Fibroblast of skin of left quadriceps (primary cell): ENCODE data around the gene KIF1B.
"Not testable (repeated sequence)": the region's sequence is repeated elsewhere in the genome, so short reads cannot be mapped to it uniquely, and the experiment has no call there.

Source experiments
- DNase-seq, 2 experiments: peaks; one replicate each; pipeline ENCODE4 v3.0.0-alpha.2; 2013; ENCODE audit warnings: low read depth in 2 of 2

The KIF1B gene

DNA sequence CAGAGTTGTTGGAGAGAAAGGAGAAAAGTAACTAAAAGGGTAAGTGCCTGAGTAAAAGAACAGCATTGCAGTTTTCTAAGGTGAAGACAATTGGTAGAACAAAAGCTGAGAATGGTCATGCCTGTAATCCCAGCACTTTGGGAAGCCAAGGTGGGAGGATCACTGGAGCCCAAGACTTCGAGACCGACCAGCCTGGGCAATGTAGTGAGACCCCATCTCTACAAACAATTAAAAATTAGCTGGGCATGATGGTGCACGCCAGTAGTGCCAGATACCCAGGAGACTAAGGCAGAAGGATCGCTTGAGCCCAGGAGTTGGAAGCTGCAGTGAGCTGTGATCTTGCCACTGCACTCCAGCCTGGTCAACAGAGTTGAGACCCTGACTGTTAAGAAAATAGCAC is 173.3 kb downstream of the KIF1B start:
- DNase-seq: no peak

DNA sequence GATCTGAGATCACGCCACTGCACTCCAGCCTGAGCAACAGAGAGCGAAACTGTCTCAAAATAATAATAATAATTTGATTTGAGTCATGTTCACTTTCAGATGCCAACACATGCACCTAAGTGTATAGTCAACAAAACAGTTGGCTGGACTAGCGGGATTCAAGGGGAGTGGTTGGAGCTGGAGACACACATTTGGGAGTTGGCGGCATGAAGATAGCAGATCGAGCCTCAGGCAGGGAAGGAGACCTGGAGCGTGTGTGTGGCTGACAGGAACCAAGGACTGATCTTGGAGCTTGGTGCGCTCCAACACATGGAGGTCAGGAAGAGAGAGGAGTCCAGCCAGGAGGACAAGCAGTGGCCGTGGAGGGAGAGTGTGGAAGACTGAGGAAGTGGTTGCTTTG is 173.8 kb downstream of the KIF1B start:
- no peak for DNase-seq

DNA sequence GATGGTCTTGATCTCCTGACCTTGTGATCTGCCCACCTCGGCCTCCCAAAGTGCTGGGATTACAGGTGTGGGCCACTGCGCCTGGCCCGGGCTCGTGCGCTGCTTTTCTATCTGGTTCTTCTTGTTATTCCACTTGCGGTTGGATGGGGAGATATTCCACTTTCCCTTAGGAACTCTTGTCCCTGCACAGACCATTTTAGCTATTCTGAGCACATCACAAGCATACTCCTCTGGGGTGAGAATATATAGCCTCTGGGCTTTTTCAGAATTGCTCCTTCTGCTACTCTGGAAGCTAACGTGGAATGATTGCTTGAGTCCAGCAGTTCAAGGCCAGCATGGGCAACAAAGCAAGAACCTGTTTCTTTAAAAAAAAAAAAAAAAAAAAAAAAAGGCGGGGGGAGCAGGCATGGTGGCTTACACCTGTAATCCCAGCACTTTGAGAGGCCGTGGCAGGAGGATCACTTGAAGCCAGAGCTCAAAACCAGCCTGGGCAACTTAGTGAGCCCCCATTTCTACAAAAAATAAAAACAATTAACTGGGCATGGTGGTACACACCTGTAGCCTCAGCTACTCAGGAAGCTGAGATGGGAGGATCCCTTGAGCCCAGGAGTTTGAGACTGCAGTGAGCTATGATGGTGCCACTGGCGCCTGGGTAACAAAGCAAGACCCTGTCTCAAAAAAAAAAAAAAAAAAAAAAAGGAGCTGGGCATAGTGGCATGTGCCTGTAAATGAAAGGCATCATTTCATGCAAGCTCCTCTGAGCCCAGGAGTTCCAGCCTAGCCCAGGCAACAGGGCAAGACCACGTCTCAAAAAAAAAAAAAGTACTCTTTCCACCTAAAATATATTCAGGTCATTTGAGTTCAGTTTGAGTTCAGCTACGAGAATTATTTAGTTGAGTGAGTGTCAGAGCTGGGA is 176.6 kb downstream of the KIF1B start:
- DNase-seq: no peak

DNA sequence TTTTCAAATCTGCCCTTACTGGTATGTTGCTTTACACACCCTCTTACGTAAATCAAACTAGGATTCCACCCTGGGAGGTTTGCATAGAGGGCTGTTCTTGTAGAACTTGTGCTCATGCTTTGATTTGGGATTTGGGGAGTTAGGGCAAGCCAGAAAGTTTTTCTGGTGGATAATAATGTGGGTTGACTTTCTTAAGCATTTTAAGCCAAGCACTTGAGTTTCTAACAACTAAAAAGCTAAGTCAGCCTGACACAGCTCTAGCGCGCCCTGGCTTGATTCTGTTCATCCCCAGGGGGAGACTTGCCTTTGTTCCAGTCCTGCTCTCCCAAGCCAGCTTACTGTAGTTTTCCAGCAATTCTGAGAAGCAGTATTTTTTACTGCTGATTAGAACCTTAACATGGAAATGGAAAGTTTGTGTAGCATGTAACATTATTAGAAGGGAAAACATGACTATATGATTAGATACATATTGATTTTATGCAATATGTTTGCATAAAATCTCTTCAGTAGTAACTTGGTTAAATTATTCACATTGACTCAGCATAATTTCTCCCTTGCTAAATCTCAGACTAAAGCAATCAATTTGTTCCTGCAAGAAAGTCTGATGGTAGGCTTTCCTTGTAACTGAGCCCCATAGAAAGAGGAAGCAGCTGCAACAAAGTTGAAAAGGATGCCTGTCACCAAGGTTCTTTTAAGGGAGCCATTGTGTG is 177.5 kb downstream of the KIF1B start:
- DNase-seq: peak; percentile 58 to 62

DNA sequence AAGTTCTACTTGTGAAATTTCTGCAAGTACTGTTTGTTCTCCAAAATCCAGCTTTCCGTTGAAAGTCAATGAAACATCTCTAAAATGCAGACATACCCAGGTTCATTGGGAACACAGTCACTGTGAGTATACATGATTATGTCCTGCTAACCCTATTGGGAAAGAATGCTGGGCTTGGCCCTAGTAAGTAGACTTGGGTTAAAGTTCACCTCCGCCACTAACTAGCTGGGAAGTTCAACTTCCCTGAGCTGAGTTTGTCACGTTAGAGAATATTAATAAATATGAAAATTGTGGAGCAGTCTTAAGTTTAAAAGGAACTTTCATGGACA is 178.0 kb downstream of the KIF1B start:
- DNase-seq: no peak

DNA sequence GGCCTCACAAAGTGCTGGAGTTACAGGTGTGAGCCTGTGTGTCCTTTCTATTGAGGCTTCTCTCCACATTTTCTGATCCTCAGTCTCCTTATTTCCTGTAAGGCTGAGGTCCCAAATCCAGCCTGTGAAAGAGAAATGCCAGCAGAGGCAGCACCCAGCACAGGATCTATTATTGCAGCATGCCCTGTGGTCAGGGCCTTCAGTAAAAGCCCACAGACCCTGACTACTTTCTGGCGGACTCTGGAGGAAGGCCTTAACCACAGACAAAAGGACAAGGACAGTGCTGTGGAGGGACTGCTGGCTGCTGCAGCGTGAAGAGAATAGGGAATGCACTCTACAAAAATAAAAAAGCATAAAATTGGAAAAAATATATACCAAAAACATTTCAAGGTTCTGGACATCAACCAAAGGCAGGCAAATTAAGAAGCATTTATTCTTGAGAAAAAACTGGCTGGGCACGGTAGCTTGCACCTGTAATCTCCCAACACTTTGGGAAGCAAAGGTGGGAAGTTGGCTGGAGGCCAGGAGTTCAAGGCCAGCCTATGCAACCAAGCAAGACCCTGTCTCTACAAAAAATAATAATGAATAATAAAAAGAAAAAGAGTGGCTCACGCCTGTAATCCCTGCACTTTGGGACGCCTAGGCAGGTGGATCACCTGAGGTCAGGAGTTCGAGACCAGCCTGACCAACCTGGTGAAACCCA is 179.1 kb downstream of the KIF1B start:
- DNase-seq: no peak

DNA sequence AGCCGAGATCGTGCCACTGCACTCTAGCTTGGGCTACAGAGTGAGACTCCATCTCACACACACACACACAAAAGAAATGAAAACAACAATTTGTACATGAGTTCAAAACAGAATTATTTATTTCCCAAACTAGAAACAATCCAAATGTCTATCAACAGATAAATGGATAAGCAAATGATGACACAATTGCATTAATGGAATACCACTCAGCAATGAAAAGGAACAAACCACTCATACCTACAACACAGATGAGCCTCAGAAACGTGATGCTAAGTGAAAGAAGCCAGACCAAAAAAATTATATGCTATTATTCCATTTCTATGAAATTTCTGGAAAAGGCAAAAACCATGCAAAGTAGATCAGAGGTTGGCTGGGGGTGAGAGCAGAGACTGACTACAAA is 186.5 kb downstream of the KIF1B start:
- DNase-seq: no peak

DNA sequence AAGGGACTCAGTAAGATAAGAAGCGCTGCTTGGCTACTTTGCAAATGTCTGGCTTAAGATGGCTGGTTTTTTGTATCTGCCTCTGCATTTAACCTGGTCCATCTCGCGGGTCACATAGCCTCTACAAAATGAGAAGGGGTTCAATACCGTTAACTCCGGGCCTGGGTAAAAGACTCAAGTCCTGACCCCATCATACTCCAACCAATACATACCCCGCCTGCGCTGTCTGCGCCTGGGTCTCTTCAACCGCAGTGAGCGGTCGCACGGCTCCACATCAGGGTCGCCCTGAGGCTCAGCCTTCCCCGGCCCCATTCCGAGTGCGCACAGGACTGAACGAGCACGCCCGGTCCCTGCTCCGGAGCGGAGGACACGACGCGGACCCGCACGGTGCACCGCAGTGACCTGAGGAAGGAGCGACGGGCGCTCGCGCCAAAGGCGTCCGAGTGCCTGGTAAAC is 187.9 kb downstream of the KIF1B start:
- no peak for DNase-seq

DNA sequence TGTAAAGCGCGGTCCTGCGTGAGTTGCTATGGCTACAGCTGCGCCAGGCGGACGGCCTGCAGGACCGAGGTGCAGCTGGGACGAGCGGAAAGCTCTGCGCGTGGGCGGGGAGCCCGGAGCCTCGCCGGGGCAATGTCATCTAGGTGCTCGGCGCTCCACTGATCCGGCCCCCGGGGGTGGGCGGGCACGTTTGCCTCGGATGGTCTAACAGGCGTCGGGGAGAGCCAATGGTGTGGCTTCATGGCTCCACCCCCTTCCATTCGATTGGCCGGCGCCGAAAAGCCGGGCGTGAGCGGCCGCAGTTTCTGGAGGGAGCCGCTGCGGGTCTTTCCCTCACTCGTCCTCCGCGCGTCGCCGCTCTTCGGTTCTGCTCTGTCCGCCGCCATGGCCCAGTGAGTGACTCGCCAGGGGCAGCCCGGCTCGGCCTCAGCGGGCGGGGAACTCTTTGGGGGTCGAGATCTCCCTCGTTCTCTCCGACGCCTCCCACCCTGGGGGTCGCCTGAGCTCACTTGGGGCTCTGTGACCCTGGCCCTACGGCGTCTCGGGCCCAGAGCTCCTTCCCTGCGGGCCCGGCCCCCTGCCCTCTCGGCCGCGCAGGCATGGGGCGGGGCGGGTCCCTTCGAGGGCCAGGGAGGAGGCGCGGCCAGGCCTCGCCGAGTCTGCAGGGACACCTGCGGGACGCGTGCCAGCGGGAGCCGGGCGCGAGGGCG is 188.5 kb downstream of the KIF1B start, which contains the start of gene PGD:
Gene PGD, plus strand, starts transcription at position 331 of the 710 bp plus-strand sequence. Its CDS starts 54 bp downstream, at position 385.
- peak; percentile 96 to 97 for DNase-seq

DNA sequence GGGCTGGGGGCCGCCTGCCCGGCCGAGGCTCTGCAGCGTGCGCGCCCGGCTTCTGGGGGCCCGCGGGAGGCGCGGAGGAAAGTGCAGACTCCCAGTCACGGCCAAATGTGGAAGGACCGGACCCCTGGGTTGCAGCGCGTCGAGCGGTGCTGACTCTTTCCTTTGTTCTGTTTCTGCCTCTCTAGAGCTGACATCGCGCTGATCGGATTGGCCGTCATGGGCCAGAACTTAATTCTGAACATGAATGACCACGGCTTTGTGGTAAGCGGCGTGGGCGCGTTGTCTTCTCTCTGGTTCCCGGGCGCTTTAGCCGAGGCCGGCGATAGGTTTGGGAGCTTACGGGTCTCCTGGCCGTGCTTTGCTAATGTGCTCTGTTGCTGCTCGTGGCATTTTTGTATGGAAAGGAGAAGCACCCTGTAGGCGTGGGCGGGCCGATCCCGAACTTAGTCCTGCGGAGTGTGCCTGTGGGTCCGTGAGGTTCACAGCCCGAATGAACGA is 189.1 kb downstream of the KIF1B start:
- no peak for DNase-seq

DNA sequence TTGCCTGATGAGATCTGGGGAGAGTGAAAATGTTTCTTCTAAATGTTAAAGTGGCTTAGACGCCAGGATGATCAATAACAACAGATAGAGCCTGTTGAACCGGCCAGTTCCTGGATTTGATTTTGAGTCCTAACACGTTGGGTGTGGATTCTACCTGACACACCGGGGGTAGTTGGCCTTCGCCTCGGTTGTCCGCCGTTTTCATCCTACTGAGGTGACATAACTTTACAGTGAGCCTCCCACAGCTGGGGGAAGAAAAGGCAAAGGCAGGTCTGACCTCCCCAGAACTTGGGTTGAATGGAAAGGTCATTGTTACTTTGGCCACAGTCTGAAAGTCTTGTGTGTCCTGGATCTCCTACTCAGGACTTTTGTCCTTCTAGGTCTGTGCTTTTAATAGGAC is 189.6 kb downstream of the KIF1B start:
- no peak for DNase-seq

DNA sequence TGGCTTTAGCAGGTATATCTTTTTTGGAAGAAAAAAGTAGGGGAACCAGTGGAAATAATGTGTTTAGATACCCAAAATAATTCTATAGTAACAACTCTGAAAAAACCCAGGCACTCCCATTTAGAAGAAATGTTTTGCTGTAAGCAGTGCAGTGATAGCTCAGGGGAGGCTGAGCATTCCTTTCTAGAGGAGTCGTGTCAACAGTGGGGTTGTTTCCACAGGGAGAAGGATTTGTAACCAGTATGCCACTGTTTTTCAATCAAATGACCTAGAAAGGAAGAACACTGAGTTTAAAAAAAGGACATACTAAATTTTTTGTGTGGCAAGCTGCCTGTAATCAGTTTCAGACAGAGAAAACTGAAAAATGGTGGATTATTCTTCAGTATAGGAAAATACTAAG is 190.9 kb downstream of the KIF1B start:
- no peak for DNase-seq

DNA sequence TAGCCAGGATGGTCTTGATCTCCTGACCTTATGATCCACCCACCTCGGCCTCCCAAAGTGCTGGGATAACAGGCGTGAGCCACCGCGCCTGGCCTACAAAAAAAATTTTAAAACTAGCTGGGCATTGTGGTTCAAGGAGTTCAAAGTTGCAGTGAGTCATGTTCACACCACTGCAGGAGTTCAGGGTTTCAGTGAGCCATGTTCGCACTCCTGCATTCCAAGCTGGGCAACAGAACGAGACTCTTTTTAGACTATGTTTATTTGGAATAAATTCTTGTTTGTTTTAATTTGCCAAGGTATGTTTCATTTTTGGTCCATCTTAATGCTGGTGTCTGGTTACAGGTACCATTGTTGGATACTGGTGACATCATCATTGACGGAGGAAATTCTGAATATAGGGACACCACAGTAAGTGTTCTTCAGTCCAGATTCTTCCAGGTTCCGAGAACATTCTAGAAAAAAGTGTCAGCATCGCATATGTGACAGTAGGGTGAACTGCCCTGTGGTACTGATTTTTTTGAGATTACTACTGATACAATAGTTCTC is 192.4 kb downstream of the KIF1B start:
- DNase-seq: no peak

DNA sequence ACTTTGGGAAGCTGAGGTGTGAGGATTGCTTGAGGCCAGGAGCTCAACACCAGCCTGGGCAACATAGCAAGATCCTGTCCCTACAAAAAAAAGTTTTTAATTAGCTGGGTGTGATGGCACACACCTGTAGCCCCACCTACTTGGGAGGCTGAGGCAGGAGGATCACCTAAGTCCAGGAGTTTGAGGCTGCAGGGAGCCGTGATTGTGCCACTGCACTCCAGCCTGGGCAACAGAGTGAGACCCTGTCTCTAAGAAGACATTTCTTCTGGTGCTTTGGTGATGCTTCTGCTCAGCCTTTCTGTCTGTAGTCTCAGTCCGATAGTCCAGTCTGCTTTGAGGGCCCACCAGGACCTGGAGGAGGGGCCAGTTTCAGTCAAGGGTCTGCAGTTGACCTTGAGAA is 196.8 kb downstream of the KIF1B start:
- DNase-seq: no peak

DNA sequence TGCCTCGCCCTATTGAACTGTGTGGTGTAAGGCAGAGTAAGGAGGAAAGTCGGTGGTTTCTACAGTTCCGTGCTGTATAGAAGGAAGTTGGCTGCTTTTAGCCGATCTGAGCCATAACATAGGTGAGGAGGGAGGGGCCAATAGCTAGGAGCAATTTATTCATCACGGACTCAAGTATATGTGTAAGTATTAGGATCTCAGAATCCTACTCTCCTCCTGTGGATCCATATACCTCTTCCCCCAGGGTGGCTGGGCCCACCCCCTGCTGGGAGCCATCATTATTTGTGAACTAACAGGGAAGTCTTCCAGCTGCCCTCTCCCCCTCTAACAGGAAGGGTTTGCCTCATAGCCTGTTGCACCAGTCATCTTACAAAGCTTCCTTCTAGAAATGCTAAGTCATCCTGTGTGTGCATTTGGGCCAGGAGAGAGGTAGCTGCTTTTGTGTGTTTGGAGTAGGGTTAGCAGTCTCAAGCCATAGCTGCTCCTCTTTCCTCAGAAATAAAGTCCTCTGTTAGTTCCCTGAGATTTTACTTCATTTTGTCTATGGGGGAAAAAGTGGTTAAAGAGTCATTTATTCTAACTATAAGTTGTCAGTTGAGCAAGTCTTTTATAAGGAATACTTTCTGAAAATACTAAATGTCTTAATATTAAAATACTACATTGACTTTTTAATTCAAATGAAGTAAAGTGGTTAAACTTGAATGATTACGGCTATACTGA is 205.0 kb downstream of the KIF1B start:
- DNase-seq: no peak

DNA sequence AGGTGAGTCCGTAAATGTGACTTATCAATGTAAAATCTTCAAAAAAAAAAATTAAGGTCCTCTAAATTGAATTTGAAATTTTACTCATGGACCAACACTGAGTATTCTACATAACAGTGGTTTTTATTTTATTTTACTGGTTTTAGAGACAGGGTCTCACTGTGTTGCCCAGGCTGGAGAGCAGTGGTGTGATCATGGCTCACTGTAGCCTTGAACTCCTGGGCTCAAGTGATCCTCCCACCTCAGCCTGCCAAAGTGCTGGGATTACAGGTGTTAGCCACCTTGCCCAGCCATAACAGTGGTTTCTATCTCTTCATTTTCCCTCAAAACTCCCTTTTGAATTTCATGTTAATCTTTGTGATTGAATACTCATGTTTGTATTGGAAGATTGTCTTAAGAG is 205.6 kb downstream of the KIF1B start:
- DNase-seq: not testable (repeated sequence)

DNA sequence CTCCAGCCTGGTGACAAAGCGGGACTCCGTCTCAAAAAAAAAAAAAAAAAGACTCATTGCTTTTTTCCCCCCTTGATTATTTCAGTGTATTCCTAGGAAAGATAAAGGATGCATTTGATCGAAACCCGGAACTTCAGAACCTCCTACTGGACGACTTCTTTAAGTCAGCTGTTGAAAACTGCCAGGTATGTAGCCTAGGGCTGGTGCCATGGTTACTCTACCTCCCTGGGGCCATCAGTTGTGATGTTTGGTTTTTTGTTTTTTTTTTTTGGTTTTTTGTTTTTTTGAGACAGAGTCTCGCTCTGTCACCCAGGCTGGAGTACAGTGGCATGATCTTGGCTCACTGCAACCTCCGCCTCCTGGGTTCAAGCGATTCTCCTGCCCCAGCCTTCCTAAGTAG is 208.4 kb downstream of the KIF1B start:
- DNase-seq: not testable (repeated sequence)

DNA sequence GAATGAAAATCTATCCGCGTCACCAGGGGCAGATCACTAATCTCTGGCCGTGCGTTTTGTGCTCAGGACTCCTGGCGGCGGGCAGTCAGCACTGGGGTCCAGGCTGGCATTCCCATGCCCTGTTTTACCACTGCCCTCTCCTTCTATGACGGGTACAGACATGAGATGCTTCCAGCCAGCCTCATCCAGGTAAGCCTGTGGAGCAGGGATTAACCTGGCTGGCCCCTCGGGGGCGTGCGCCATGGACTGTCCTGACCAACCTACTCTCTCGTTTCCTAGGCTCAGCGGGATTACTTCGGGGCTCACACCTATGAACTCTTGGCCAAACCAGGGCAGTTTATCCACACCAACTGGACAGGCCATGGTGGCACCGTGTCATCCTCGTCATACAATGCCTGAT is 209.0 kb downstream of the KIF1B start:
- DNase-seq: no peak

DNA sequence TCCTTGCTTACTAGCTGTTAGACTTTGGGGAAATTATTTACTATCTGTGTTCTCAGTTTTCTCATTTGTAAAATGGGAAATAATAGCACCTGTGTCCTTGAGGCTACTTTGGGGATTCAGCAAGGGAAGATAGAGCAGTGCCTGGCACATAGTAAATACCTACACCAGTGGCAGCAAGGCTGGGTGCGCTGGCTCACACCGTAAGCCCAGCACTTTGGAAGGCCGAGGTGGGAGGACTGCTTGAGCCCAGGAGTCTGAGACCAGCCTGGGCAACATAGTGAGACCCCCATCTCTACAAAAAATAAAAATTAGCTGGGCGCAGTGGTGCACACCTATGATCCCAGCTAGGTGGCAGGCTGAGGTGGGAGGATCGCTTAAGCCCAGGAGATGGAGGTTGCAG is 211.3 kb downstream of the KIF1B start:
- DNase-seq: no peak

DNA sequence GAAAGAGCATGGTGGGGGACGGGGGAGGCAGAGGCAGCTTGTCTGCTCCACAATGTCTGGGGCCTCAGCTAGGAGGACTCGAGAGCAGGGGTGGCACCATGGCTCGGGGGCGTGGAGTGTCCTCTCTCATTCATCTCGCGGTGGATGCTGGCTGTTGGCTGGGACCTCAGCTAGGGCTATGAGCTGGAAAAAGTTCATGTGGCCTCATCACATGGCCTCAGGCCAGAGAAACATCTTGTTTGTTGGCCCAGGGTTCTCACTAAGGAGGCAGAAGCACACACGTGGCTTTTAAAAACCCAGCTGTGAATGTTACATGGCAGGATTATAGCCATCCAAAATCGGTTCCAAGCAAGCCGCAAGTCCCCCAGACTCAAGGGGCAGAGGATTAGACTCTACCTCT is 213.7 kb downstream of the KIF1B start:
- DNase-seq: no peak

DNA sequence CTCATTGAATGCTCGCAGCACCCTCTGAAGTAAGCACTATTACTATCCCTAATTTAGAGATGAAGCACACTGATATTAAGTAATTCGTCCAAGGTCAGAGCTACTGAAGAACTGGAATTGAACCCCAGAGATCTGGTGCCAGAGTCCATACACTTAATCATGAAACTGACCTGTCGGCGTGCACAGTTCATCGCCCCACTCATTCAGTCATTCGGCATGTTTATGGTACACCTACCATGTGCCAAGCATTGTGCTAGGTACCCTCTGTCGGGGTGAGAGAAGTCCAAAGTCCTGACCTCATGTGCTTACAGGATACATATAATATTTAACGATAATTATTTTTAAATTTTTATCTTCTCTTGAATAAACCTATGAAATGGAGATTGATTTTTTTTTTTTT is 214.3 kb downstream of the KIF1B start:
- DNase-seq: no peak
